Panc1 (cell line): ENCODE results near the gene CDH13. TPM values are rescaled to one million over a fixed set of nuclear protein-coding genes. Genes with fewer than 3 reads are reported as not detected.

Experiments used
- ATAC-seq: fragments of 200-7000 bp; cut with Tn5 transposase; 2 replicates; pipeline ENCODE4 v1.9.1; 2020; ENCODE audit warnings: mild to moderate bottlenecking, moderate library complexity
- BruUV-seq: library from RNA; stranded (reverse); fragments of 400-500 nt; replicated peaks from 2 replicates; lab custom pipeline; 2021; lab: Mats Ljungman, UMichigan
- CTCF ChIA-PET: fragments of 300-600 bp; sonication (Branson Sonifier 250); formaldehyde crosslinking; loops from one replicate; lab custom pipeline; 2022; ENCODE audit warnings: antibody characterized with exemption; lab: Charles Lee
- POLR2A ChIA-PET: fragments of 300-600 bp; sonication (Branson Sonifier 250); formaldehyde crosslinking; loops from one replicate; lab custom pipeline; 2022; ENCODE audit warnings: antibody characterized with exemption; lab: Charles Lee
- DNase-seq: peaks from one replicate; pipeline ENCODE4 v3.0.0-alpha.2; 2010; ENCODE audit warnings: low read depth, low spot score
- H3K27ac ChIP-seq: 2 replicates; pipeline ENCODE4 v1.5.1; 2011; ENCODE audit warnings: mild to moderate bottlenecking, low read length, inconsistent platforms
- H3K27me3 ChIP-seq: fragments of 200-500 bp; sonication (Bioruptor generic); 2 replicates; pipeline ENCODE4 v1.6.0; 2014; ENCODE audit warnings: low read length, inconsistent platforms; ENCODE audit not compliant: control insufficient read depth, insufficient read depth
- H3K36me3 ChIP-seq: fragments of 200-500 bp; sonication (Bioruptor generic); 2 replicates; pipeline ENCODE4 v1.5.1; 2014; ENCODE audit warnings: inconsistent platforms, mild to moderate bottlenecking, low read length, moderate library complexity; ENCODE audit not compliant: control insufficient read depth, insufficient read depth
- H3K4me1 ChIP-seq: 2 replicates; pipeline ENCODE4 v1.5.1; 2011; ENCODE audit warnings: inconsistent platforms, mild to moderate bottlenecking, low read length, moderate library complexity; ENCODE audit not compliant: control insufficient read depth, insufficient read depth
- H3K4me3 ChIP-seq, 2 experiments: 2 replicates each; pipeline ENCODE4 v1.5.1; 2011 to 2012; ENCODE audit warnings: low read depth in 2 of 2, low read length in 2 of 2, mild to moderate bottlenecking in 2 of 2, inconsistent platforms in 1 of 2, moderate library complexity in 1 of 2
- H3K9me3 ChIP-seq: fragments of 200-500 bp; sonication (Bioruptor generic); 2 replicates; pipeline ENCODE4 v1.5.1; 2014; ENCODE audit warnings: low read depth, mild to moderate bottlenecking, inconsistent platforms, low read length, moderate library complexity; ENCODE audit not compliant: control insufficient read depth, insufficient read depth
- CTCF ChIP-seq: fragments of 450-650 bp; IDR thresholded peaks from 2 replicates; pipeline ENCODE4 v1.5.1; 2017; ENCODE audit warnings: mild to moderate bottlenecking
- POLR2AphosphoS5 ChIP-seq: IDR thresholded peaks from 2 replicates; pipeline ENCODE4 v1.6.1; 2012; ENCODE audit warnings: mild to moderate bottlenecking, low read depth, low read length, moderate library complexity
- REST ChIP-seq, 2 experiments: IDR thresholded peaks; 2 replicates each; pipeline ENCODE4 v1.6.1; 2011 to 2012; ENCODE audit warnings: low read depth in 2 of 2, control low read depth in 1 of 2, low read length in 1 of 2, mild to moderate bottlenecking in 1 of 2, moderate library complexity in 1 of 2; ENCODE audit not compliant: insufficient read depth in 1 of 2
- SIN3A ChIP-seq: IDR thresholded peaks from 2 replicates; pipeline ENCODE4 v1.6.1; 2012; ENCODE audit warnings: low read depth, mild to moderate bottlenecking, low read length, moderate library complexity, borderline replicate concordance; ENCODE audit not compliant: insufficient read depth
- TCF7L2 ChIP-seq: IDR thresholded peaks from 2 replicates; pipeline ENCODE4 v1.6.1; 2011; ENCODE audit warnings: mild to moderate bottlenecking, low read depth, low read length, inconsistent platforms
- in situ Hi-C: cut with HindIII; loops from 2 replicates; pipeline ENCODE4 v1.10.0; 2016; ENCODE audit warnings: low sequenced_read_pairs, low pct_unique_long_range_greater_than_20kb
- intact Hi-C: fragments of 100-400 bp; cut with micrococcal nuclease; formaldehyde crosslinking; loops from one replicate; pipeline ENCODE4 v1.10.0; 2022; ENCODE audit not compliant: unreplicated experiment
- total RNA-seq: library from RNA; stranded (reverse); gene quantifications from one replicate; pipeline ENCODE4 v1.2.1, GENCODE V29; 2021; ENCODE audit not compliant: unreplicated experiment

Gene CDH13
- total RNA-seq, 1 experiment from 2014 or later, result not detected

- no peaks in the 10 kb centered on the region for H3K9me3 ChIP-seq
- TF ChIP-seq SIN3A (no peak), TCF7L2 (no peak), REST (IDR thresholded peaks at IDR 0.05; ENCODE audit: insufficient read depth in 1 of 2, low read depth in 2 of 2, low read length in 1 of 2) (no peak), POLR2AphosphoS5 (no peak), CTCF (no peak)
- DNase-seq, result no peak
- intact Hi-C loops, result no loop called here
- H3K27me3 ChIP-seq, result no peaks in the 10 kb centered on the region; the same call in 1 of the 2 replicates
- no peak for ATAC-seq
- H3K4me3 ChIP-seq, result no peak overlapping the region
- no peak overlapping the region for H3K27ac ChIP-seq
- in situ Hi-C loops, result no loop called here
- CTCF ChIA-PET, result interaction anchor here (0.6 kb wide), 1 partner anchor 277 kb away, joined by 15 read pairs; no protein-coding TSS in a partner anchor
- POLR2A ChIA-PET, result no interaction called here
- H3K36me3 ChIP-seq, result no peaks in the 10 kb centered on the region
- no TSS peak for BruUV-seq
- H3K4me1 ChIP-seq, result no peaks in the 10 kb centered on the region
Measured at GRCh38 chr16:83532634-83533033, 905.9 kb downstream of the CDH13 start.

- Histone ChIP-seq H3K27me3 (no peaks in the 10 kb centered on the region; the same call in 1 of the 2 replicates), H3K27ac (no peak overlapping the region), H3K36me3 (no peaks in the 10 kb centered on the region), H3K4me3 (no peak overlapping the region), H3K4me1 (no peaks in the 10 kb centered on the region), H3K9me3 (no peaks in the 10 kb centered on the region)
- CTCF ChIA-PET, result no interaction called here
- no peak for DNase-seq
- POLR2A ChIA-PET, result no interaction called here
- intact Hi-C loops (no loop called here), in situ Hi-C loops (no loop called here)
- no peak for TF ChIP-seq REST (IDR thresholded peaks at IDR 0.05; ENCODE audit: insufficient read depth in 1 of 2, low read depth in 2 of 2, low read length in 1 of 2)
- TF ChIP-seq CTCF, result no peak
- no peak for TF ChIP-seq SIN3A
- TF ChIP-seq POLR2AphosphoS5, result no peak
- TF ChIP-seq TCF7L2, result no peak
- no TSS peak for BruUV-seq
- peak; percentile 51; the same call in 1 of the 2 replicates for ATAC-seq
Measured at GRCh38 chr16:83533193-83533592, 906.4 kb downstream of the CDH13 start.
